GM04504 (cell line): ENCODE data around the gene RNF25.

Experiments used
- DNase-seq: peaks from one replicate; pipeline ENCODE4 v3.0.0-alpha.2; 2012; ENCODE audit warnings: low read depth

The RNF25 gene

GRCh38 chr2:218626369-218626768 is 45.4 kb downstream of the RNF25 start:
- DNase-seq = no peak

GRCh38 chr2:218623366-218623705 is 48.5 kb downstream of the RNF25 start:
- no peak for DNase-seq

GRCh38 chr2:218622606-218623365 is 49.0 kb downstream of the RNF25 start:
- DNase-seq = peak; percentile 5

DNA sequence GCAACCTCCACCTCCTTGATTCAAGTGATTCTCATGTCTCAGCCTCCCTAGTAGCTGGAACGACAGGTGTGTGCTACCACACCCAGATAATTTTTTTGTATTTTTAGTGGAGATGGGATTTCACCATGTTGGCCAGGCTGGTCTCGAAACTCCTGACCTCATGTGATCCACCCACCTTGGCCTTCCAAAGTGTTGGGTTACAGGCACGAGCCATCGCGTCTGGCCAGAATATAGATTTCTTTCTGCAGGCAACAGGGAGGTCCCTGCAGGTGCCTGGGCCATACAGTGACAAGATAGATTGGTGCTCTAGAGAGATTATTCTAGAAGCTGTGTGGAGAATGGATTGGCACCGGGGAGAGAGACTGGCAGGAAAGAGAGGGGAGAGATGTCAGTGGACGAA is 50.8 kb downstream of the RNF25 start:
- DNase-seq = no peak

DNA sequence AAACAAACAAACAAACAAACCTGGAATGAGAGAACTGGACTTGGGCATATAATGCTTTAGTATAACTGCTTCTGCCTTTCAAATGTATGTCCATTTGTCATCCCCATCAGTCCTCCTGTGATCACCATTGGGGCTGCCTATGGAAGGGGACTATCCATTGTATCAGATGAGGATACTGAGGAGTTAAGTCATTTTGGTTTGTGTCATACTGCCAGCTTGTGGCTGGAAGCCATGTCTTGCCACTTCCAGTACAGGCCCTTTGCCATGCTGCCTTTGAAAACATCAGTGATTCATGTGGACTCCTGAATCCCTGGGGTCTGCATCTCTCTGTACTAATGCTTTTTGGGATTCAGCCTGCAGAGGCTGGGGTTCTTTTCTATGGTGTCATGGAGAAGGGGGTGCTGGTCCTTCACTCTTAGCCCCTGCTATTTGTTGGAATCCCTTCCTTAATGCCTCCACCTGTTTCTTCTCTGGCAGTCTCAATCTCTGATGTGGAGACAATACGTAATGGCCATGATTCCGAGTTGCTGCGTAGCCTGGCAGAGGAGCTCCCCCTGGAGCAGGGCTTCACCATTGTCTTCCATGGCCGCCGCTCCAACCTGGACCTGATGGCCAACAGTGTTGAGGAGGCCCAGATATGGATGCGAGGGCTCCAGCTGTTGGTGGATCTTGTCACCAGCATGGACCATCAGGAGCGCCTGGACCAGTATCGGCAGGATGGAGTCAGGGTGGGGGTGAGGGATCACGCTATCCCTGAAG is 53.5 kb downstream of the RNF25 start:
- DNase-seq = no peak

DNA sequence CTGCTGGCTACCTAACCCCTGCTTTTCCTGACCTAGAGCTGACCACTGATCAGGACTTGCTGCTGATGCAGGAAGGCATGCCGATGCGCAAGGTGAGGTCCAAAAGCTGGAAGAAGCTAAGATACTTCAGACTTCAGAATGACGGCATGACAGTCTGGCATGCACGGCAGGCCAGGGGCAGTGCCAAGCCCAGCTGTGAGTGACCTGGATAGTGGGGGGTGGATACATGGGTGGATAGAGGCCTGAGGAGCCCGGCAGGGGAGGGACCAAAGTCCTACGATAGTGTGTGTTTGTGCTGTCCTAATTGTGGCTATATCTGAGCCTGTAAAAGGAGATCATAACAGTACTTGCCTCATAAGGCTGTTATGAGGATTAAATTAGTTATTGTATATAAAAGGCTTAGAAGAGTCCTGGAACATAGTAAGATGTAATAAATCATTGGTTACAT is 55.9 kb downstream of the RNF25 start:
- no peak for DNase-seq
